Stimulated activated CD4-positive, alpha-beta T cell treated with anti-CD3 and anti-CD28 coated beads, Interleukin-1b, Interleukin-23, amount 100 ng/mL, for 1 hour (primary cell): Measurements from ENCODE around the gene PSMB3.

Source experiments
- DNase-seq, 2 donors: peaks; one replicate each; pipeline ENCODE4 v3.0.0-alpha.2; 2020; ENCODE audit warnings: low read depth in 2 of 2

The PSMB3 gene

GRCh38 chr17:38733982-38734973, 18.3 kb upstream of the PSMB3 start:
- DNase-seq: no peak

DNA sequence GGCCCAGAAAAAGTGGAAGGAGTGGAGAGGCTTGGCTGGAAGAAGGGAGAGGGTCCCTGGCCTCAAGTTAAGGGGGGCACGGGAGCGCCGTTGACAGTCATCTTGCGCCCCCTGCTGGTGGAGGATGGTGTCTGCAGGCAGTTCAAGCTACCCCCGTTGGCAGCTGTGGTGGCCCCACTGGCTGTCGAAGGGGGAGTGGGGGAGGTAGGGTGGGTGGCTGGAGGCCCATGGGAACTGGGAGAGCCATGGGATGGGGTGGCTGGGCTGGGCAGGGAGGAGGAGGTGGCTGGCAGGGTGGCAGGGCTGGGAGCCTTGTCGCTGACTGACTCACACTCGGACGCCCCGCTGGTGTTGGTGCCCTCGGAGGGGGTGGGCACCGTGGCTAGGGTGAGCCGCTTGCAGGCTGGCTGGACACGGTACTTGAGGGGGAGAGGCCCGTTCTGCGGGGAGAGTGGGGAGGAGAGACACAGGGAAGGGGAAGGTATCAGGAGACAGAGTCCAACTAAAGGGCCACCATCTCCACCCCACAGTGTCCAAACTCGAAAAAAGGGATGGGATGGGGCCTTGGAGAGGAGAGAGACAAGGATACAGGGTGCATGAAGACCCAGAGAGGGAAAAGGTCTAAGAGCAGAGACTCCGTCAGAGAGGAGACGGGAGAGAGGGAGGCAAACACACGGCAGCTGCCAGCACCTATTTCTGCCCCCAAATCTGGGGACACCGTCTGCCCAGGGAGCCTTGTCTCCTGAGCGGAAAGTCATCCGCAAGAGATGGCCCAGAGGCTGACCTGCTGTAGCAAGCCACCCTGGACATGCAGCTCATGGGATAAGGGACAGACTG, 17.2 kb upstream of the PSMB3 start:
- DNase-seq: peak; percentile 48 to 68

DNA sequence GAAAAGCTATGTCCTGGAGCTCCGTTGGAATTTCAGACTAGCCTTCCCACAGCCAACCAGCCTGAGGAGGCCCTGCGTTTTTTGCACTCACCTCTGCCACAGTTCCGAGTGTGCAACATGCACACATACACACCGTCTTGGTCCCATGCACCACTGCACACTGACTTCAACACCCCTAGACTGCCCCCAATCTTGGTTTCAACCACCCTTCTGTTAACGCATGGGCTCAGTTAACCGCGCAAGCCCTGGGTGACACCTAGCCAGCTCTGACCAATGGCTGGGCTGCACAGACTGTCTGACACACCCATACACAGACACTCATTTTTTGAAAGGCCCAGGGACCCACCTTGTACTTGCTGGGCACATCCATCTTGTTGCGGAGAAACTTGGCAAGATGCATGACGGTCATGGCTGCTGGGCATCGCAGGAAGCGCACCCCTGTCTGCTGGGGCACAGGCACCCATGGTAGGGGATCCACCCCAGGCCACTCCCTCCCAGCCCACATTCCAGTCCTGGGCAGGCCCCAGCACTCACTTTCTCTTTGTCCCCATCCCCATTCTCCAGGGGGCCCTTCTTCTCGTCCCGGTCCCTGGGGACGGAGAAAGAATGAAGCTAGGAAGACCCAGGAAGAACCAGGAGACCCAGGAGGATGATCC, 14.4 kb upstream of the PSMB3 start:
- DNase-seq: no peak

DNA sequence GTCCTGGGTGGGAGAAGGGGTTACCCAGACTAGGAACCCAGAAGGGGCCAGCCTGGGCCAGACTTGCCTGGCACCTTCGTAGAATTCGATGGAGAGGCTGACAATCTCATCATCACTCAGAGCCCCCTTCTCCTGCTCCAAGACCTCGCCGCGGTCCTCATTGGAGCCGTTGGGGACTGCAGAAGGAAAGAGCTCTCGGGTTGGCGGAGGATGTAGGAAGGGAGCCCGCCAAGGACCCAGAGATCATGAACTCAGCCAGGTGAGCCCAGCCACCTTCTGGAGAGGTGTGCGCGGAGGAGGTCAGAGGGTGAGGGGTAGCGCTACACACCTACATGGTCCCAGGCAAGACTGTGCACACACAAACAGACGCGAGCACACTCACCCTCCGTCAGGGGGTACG, 13.9 kb upstream of the PSMB3 start:
- no peak for DNase-seq

DNA sequence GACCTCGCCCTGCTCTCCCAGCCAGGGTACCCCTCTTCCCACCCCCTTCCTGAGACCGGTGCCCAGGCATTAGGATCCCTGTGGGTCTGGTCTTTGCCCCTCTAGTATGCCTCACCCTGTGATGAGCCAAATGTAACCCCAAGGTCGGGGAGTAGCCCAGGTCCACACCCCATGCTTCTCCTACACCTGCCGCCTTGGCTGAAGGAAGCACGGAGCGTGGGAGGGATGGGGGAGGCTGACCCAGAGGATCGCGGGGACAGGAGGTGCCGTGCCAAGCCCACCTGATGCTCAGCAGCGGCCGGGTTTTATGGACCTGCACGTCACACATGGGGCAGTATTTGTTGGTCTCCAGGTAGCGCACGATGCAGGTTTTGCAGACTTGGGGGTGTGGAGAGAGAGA, 13.2 kb upstream of the PSMB3 start:
- DNase-seq: no peak

GRCh38 chr17:38740044-38740443, 12.5 kb upstream of the PSMB3 start:
- DNase-seq: no peak

GRCh38 chr17:38740806-38741205, 11.7 kb upstream of the PSMB3 start:
- no peak for DNase-seq

DNA sequence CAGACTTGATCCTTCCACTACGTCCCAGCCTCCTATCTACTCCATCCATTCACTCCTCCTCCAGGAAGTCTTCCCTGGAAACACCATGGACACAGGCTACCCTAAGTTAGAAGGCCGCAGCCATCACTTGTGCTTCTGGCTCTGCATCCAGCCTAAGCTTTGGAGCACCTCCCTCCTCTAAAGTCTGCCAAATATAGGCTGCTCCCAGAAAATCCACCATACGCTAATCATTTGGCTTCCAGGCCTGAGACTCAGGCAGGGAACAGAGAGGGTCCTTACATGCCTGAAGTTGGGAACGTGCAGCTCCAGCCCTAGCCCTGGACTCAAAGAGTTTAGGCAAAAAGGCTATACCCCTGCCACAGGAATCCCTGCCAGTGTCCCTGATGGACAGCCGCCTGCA, 11.1 kb upstream of the PSMB3 start:
- no peak for DNase-seq

- DNase-seq: no peak
Observed at GRCh38 chr17:38741921-38742410, 10.6 kb upstream of the PSMB3 start.

DNA sequence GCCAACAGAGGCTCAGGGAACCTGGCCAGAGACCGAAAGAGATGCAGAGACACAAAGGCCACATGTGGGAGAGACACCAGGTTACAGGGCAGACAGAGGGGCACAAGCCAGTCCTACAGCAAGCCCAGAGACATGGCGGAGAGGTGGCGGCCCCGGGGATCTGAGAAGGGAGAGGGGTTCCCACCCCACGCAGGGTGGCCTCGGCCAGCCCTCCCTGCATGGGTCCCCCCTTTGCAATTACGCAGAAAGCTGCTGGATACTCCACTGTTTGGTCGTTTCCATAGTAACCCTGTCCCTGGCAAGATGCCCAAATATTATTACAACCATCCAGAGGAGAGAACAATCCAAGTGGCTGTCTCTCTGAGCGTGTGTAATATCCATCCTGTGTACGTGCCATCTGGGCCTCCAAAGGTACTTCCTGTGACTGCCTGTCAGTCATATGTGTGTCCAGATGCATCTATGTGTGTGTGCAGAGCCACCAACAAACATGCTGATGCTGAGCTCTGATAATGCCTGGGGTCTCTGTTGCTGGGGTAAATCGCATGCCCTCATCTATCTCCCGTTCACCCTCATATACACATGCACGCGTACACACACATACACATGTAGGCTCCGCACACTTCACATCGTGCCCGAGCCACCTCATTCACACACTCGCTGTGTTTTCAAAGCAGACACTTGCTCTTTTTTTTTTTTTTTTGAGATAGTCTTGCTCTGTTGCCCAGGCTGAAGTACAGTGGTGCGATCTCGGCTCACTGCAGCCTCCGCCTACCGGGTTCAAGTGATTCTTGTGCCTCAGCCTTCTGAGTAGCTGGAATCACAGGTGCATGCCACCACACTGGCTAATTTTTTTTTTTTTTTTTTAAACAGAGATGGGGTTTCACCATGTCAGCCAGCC, 9.9 kb upstream of the PSMB3 start:
- no peak for DNase-seq

DNA sequence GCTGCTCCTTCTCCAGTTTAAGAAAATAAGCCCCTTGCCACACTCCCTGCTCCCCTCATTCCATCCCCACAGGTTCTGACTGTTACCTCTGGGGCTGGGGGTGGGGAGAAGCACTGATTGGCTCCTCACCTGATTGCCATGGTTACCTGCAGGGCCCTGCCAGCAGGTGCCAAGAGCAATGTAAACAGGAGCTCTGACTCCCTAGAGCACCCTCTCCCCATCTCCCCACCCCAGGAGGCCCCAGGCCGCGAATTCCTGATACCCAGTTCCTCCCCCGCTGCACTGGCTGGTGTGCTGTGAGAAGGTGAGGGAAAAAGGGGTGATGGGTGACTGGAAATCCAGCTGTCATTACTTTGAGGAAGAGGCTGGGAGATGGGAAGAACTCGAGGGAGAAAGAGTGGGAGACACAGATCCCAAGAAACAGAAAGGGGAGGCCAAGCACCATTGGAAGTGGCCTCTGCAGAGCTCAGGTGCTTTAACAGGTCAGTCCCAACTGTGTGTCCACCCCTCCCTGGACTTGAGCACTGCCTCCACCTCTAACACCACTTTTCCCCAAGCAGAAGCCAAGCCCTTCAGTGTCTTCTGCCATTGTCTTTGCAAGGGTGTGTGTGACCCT, 8.9 kb upstream of the PSMB3 start:
- DNase-seq: no peak

GRCh38 chr17:38745545-38745944, 7.0 kb upstream of the PSMB3 start:
- DNase-seq: no peak

GRCh38 chr17:38746004-38746848, 6.3 kb upstream of the PSMB3 start:
- no peak for DNase-seq

GRCh38 chr17:38746849-38747462, 5.6 kb upstream of the PSMB3 start:
- DNase-seq: no peak

- no peak for DNase-seq
Observed at GRCh38 chr17:38747463-38748148, 4.9 kb upstream of the PSMB3 start.

- no peak for DNase-seq
Observed at GRCh38 chr17:38748149-38748891, 4.2 kb upstream of the PSMB3 start, which contains the start of gene PCGF2. Gene PCGF2, minus strand, starts transcription at chr17:38748336. Its CDS starts 7,934 bp downstream, at chr17:38740402.

DNA sequence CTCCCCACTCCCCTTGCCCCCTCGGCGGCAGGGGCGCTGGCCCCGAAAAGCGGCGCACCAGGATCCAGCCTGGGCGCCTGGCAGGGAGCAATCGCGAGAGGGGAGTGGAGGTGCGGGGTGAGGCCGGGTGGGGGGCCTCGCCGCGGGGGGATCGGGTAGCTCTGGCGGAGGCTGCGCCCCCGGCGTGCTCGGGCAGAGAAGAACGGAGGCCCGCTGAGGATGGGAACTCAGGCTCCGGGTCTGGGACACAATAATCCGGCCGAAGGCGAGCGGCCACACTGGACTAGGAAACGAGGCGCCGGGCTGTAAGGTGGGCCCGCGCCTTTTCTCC, 3.7 kb upstream of the PSMB3 start:
- no peak for DNase-seq
